ENCODE measurements around the gene TMEM115. TPM values are rescaled to one million over a fixed set of nuclear protein-coding genes. Genes with fewer than 3 reads are reported as not detected.

Gene TMEM115
- total RNA-seq, 2 experiments from 2014 or later: 15.2 to 16.8 TPM

- no peak for ATAC-seq
- Mint-ChIP-seq H3K4me1 (ENCODE audit: low read depth) (peaks cover 43% of the 10 kb centered on the region), H3K9me3 (no peaks in the 10 kb centered on the region), H3K4me3 (peak overlapping the region; percentile 88), H3K27me3 (no peaks in the 10 kb centered on the region), H3K36me3 (ENCODE audit: low read depth) (peaks cover 25% of the 10 kb centered on the region), H3K27ac (peak overlapping the region; percentile 14)
- ChIA-PET CTCF (interaction anchor here (0.9 to 2.9 kb wide), 6 partner anchors 10 to 185 kb away, joined by 3 to 19 read pairs (median 4); partner anchors contain the start of gene ZMYND10), POLR2A (interaction anchor here (1.3 to 1.6 kb wide), 4 partner anchors 10 to 21 kb away, joined by 4 to 9 read pairs (median 6); partner anchors contain the start of genes RASSF1 and ZMYND10)
- intact Hi-C loops (cut with micrococcal nuclease): no loop called here
- no peak for DNase-seq
- TF ChIP-seq, protein P1, sequence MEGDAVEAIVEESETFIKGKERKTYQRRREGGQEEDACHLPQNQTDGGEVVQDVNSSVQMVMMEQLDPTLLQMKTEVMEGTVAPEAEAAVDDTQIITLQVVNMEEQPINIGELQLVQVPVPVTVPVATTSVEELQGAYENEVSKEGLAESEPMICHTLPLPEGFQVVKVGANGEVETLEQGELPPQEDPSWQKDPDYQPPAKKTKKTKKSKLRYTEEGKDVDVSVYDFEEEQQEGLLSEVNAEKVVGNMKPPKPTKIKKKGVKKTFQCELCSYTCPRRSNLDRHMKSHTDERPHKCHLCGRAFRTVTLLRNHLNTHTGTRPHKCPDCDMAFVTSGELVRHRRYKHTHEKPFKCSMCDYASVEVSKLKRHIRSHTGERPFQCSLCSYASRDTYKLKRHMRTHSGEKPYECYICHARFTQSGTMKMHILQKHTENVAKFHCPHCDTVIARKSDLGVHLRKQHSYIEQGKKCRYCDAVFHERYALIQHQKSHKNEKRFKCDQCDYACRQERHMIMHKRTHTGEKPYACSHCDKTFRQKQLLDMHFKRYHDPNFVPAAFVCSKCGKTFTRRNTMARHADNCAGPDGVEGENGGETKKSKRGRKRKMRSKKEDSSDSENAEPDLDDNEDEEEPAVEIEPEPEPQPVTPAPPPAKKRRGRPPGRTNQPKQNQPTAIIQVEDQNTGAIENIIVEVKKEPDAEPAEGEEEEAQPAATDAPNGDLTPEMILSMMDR (IDR thresholded peaks at IDR 0.05): no peak
These were observed 1.8 kb downstream of the TMEM115 start for GRCh38 chr3:50357481-50357880.

GRCh38 chr3:50356553-50356952 is 2.8 kb downstream of the TMEM115 start:
- TF ChIP-seq, protein P1 (IDR thresholded peaks at IDR 0.05): no peak
- POLR2A ChIA-PET: interaction anchor here (1.4 to 1.6 kb wide), 3 partner anchors 9 to 20 kb away, joined by 5 to 9 read pairs (median 6); partner anchors contain the start of gene ZMYND10
- Mint-ChIP-seq H3K4me3 (peak overlapping the region; percentile 88), H3K9me3 (no peaks in the 10 kb centered on the region), H3K27ac (peak overlapping the region; percentile 38), H3K36me3 (ENCODE audit: low read depth) (peaks cover 25% of the 10 kb centered on the region), H3K4me1 (ENCODE audit: low read depth) (peaks cover 45% of the 10 kb centered on the region), H3K27me3 (no peaks in the 10 kb centered on the region)
- intact Hi-C loops (cut with micrococcal nuclease): no loop called here
- DNase-seq (no peak), ATAC-seq (no peak)
- CTCF ChIA-PET: interaction anchor here (1.0 to 2.9 kb wide), 5 partner anchors 9 to 186 kb away, joined by 3 to 19 read pairs (median 4); partner anchors contain the start of gene ZMYND10

DNA sequence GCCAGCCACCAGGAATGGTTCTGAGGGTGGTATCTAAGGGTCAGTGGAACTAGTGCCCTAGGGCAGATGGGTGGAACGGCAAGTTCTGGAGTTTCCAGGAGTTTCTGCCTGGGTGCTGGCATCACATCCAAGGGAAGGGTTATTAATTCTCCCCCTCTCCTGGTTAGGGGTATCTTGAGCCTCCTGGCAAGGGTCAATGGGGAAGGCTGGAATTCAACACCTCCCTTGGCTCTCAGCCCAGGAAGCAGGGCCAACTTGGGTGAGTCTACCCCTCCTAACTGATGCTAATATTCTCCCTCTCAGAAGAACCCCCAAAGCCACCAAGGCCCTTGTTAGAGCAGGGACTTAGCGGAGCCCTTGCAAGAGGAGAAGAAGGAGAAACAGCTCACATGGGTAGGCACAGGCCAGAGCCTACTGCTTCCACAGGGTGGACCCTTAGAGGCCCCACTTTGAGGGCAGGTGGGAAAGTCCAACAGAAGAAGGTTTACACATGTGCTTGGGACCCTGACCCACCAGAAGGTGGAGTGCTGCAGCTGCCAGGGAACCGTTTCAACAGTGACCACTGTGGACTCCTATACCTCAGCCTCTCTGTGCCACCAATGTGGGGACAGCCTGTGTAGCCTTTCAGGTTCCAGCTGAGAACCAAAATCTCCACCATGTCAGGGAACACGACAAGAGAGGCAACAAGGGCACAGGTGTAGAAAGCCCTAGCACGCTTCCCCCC is 3.3 kb downstream of the TMEM115 start:
- no peak for DNase-seq
- Mint-ChIP-seq H3K27ac (peak overlapping the region; percentile 42), H3K9me3 (no peaks in the 10 kb centered on the region), H3K36me3 (ENCODE audit: low read depth) (peaks cover 25% of the 10 kb centered on the region), H3K27me3 (no peaks in the 10 kb centered on the region), H3K4me1 (ENCODE audit: low read depth) (peaks cover 48% of the 10 kb centered on the region), H3K4me3 (peak overlapping the region; percentile 88)
- POLR2A ChIA-PET: interaction anchor here (1.3 kb wide), 1 partner anchor 91 kb away, joined by 3 read pairs; no protein-coding TSS in a partner anchor
- TF ChIP-seq, protein P1 (IDR thresholded peaks at IDR 0.05): no peak
- ATAC-seq: no peak
- CTCF ChIA-PET: interaction anchor here (2.9 kb wide), 1 partner anchor 8 kb away, joined by 19 read pairs; no protein-coding TSS in a partner anchor
- intact Hi-C loops (cut with micrococcal nuclease): no loop called here

- H3K4me1 Mint-ChIP-seq (ENCODE audit: low read depth): peaks cover 48% of the 10 kb centered on the region
- no peak overlapping the region for H3K27ac Mint-ChIP-seq
- intact Hi-C loops (cut with micrococcal nuclease): no loop called here
- H3K27me3 Mint-ChIP-seq: no peaks in the 10 kb centered on the region
- H3K4me3 Mint-ChIP-seq: no peak overlapping the region
- H3K36me3 Mint-ChIP-seq (ENCODE audit: low read depth): peaks cover 25% of the 10 kb centered on the region
- TF ChIP-seq, protein P1 (IDR thresholded peaks at IDR 0.05): no peak
- ATAC-seq (no peak), DNase-seq (no peak)
- ChIA-PET CTCF (interaction anchor here (1.2 to 4.3 kb wide), 3 partner anchors 17 to 196 kb away, joined by 3 to 15 read pairs (median 3); no protein-coding TSS in a partner anchor), POLR2A (interaction anchor here (0.6 to 6.9 kb wide), 5 partner anchors 9 to 214 kb away, joined by 3 to 137 read pairs (median 4); partner anchors contain the start of genes HEMK1 and RASSF1)
- no peaks in the 10 kb centered on the region for H3K9me3 Mint-ChIP-seq
These were observed 4.5 kb downstream of the TMEM115 start for GRCh38 chr3:50354850-50355249.

All from activated CD8-positive, alpha-beta T cell treated with anti-CD3 and anti-CD28 coated beads for 36 hours (primary cell).